ENCODE results near the gene MST1R. TPM values are rescaled to one million over a fixed set of nuclear protein-coding genes. Genes with fewer than 3 reads are reported as not detected.

Gene MST1R
- total and polyA plus RNA-seq, 2 of the 4 experiments (the other 2 are of a cell fraction) = under 0.01 to 0.14 TPM

DNA sequence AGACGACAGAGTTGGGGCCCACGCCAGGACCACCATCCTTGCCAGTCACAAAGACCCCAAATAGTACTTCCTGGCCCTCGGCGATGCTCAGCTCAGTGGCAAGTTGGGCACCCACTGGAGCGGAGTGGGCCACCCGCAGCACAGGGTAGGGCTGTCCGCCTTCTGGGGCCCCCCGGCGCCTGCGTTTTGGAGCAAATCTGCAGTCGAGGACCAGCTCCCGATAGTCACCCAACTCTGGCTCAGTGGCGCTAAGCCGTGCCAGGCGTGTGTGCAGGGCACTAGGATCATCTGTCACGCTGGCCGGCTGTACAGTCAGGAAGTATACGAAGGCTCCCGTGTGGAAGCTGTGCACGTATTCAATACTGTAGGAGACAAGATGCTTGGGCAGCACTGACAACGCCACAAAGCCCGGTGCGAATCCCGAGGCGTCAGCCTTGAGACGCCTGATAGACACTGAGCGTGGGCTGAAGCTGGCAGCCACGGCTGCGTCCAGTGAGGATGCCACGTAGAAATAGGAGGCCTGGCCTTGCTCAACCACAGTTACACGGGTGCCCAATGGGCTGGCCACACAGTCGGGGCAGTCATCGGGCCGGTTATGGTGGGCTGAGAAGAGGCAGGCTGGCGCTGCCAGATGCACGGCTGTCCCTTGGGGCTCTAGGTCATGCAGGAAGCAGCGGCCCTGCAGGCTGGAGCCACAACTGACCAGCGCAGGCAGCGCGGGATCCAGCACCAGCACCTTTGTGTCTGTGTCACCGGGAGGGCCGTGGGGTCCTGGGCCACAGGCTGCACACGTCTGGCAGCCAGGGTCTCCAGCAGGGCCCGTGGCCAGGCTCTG lies 945 bp downstream of the MST1R start (continued):
- no peak for TF ChIP-seq RAD21 (IDR thresholded peaks at IDR 0.05; ENCODE audit: low read length)

DNA sequence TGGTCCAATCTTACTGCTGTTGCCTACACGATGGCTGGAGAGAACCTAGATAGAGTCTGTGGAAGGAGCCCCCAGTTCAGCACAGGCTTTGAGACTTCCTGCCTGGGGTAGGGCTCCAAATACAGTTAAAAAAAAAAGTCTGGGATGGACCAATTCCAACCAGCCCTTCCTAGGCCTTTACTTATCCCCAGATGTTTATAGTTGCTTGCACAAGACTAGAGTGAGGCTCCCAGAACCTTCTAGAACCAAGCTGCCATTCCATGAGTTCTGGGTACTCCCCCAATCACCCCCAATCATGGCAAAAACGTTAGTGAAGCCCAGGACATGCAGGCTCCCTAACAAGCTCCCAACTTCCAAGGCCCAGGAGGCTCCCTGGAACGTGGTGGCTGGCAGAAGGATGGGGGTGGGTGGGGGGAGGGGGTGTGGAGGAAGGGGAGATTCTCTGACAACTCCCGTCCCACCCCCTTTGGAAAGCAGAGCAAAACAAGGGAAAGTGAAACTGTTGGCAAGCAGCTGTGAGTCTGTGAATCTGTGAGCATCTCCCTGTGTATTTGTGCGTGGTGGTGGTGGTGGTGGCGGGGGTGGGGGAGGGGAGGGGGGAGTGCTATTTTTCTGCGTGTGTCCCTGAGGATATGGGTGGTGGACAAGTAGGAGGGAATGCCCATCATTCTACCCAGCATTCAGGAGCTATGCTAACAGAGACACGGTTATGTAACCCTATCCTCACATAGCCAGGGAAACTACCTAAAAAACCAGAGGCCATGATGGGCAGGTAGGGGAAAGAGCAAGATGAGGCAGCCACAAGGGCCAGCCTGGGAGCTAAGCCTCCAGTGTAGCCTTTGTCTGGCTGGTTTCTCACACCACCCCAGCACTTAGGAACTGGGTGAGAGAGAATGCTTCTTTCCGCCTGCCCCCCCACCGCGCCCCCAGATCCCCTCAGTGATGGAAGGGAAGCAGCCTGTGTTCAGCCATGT lies 2.0 kb downstream of the MST1R start:
- Histone ChIP-seq H3K79me1 (ENCODE audit: low read depth in 1 of 2, low read length in 2 of 2) (no peaks in the 10 kb centered on the region), H3K4me2 (ENCODE audit: low read depth, low read length) (no peak overlapping the region; the same call in 1 of the 2 replicates)
- BruUV-seq (replicated peaks) = no TSS peak
- TF ChIP-seq RFX5 (IDR thresholded peaks at IDR 0.05; ENCODE audit: low read depth, low read length) (no peak), MAFK (IDR thresholded peaks at IDR 0.05; ENCODE audit: low read depth, low read length) (no peak), BHLHE40 (IDR thresholded peaks at IDR 0.05; ENCODE audit: low read depth, low read length) (no peak), POLR2A (IDR thresholded peaks at IDR 0.05; ENCODE audit: low read depth, low read length) (no peak), FOS (IDR thresholded peaks at IDR 0.05; ENCODE audit: low read depth, low read length) (no peak), NFE2L2 (IDR thresholded peaks at IDR 0.05; ENCODE audit: low read depth, low read length) (no peak), MAZ (IDR thresholded peaks at IDR 0.05; ENCODE audit: borderline replicate concordance, low read depth, low read length) (no peak), CHD1 (IDR thresholded peaks at IDR 0.05; ENCODE audit: low read depth, low read length) (no peak), SMC3 (IDR thresholded peaks at IDR 0.05; ENCODE audit: low read depth, low read length) (no peak)
- TF ChIP-seq, protein P1, sequence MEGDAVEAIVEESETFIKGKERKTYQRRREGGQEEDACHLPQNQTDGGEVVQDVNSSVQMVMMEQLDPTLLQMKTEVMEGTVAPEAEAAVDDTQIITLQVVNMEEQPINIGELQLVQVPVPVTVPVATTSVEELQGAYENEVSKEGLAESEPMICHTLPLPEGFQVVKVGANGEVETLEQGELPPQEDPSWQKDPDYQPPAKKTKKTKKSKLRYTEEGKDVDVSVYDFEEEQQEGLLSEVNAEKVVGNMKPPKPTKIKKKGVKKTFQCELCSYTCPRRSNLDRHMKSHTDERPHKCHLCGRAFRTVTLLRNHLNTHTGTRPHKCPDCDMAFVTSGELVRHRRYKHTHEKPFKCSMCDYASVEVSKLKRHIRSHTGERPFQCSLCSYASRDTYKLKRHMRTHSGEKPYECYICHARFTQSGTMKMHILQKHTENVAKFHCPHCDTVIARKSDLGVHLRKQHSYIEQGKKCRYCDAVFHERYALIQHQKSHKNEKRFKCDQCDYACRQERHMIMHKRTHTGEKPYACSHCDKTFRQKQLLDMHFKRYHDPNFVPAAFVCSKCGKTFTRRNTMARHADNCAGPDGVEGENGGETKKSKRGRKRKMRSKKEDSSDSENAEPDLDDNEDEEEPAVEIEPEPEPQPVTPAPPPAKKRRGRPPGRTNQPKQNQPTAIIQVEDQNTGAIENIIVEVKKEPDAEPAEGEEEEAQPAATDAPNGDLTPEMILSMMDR (conservative IDR thresholded peaks at IDR 0.05; ENCODE audit: low read depth, low read length) = no peak
- TF ChIP-seq, protein P2, sequence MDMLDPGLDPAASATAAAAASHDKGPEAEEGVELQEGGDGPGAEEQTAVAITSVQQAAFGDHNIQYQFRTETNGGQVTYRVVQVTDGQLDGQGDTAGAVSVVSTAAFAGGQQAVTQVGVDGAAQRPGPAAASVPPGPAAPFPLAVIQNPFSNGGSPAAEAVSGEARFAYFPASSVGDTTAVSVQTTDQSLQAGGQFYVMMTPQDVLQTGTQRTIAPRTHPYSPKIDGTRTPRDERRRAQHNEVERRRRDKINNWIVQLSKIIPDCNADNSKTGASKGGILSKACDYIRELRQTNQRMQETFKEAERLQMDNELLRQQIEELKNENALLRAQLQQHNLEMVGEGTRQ (IDR thresholded peaks at IDR 0.05; ENCODE audit: low read depth, low read length) = no peak

More for the DNA sequence above, 2.0 kb downstream of the MST1R start:
- no peak overlapping the region for H2AK9ac ChIP-seq (replicated peaks; ENCODE audit: low read depth, low read length, poor library complexity)
- H3K56ac ChIP-seq (ENCODE audit: extremely low read depth, insufficient read depth, low read length) = no peak overlapping the region
- H2BK15ac ChIP-seq (ENCODE audit: low read depth, low read length) = no peak overlapping the region
- DNase-seq (peak; percentile 23), ATAC-seq (ENCODE audit: low read depth) (peak; percentile 7; the same call in 1 of the 2 replicates)
- H3K18ac ChIP-seq (ENCODE audit: low read depth, low read length) = no peak overlapping the region
- no peak overlapping the region for H2BK120ac ChIP-seq (ENCODE audit: low read depth, low read length)
- H4K20me1 ChIP-seq (ENCODE audit: insufficient read depth, low read length) = no peaks in the 10 kb centered on the region
- WGBS, 2 experiments (ENCODE audit: extremely low coverage in 2 of 2, insufficient read length in 1 of 2) = no CpG with 5 or more reads among the region's 11 CpGs
- H2BK5ac ChIP-seq (ENCODE audit: low read depth, low read length, poor library complexity, severe bottlenecking) = no peak overlapping the region
- H2BK20ac ChIP-seq (ENCODE audit: low read depth, low read length) = no peak overlapping the region
- no peak overlapping the region for H3K4me3 ChIP-seq (ENCODE audit: insufficient read depth, low read depth, low read length)
- dilution Hi-C loops (cut with HindIII; ENCODE audit: low sequenced_read_pairs, unreplicated experiment) (no loop called here), intact Hi-C loops (cut with micrococcal nuclease) (no loop called here), in situ Hi-C loops (cut with MboI; ENCODE audit: low sequenced_read_pairs) (no loop called here)
- ChIA-PET CTCF (interaction anchor here (0.7 to 1.5 kb wide), 3 partner anchors 19 to 63 kb away, joined by 3 to 9 read pairs (median 7); partner anchors contain the start of gene MON1A), POLR2A (ENCODE audit: unreplicated experiment) (no interaction called here)
- H3K23ac ChIP-seq (ENCODE audit: low read depth, low read length) = no peak overlapping the region
- H3K27ac ChIP-seq (ENCODE audit: insufficient read depth, low read length) = no peak overlapping the region
- no peak overlapping the region for H4K91ac ChIP-seq (ENCODE audit: insufficient read depth, low read depth, low read length)
- peaks cover 14% of the 10 kb centered on the region for H3K4me1 ChIP-seq (ENCODE audit: control insufficient read depth, insufficient read depth, low read length)
- H3K9ac ChIP-seq (ENCODE audit: low read depth, low read length) = no peak overlapping the region
- H3K4ac ChIP-seq (ENCODE audit: low read depth, low read length) = no peak overlapping the region
- H4K8ac ChIP-seq (ENCODE audit: low read depth in 2 of 2, low read length in 2 of 2) = 0 out of 4 replicates have a peak overlapping the region, but pooled peaks of 1 of the 2 experiments have one; percentile 19
- 0 out of 2 replicates have a peak overlapping the region, but pooled peaks have one; percentile 21 for H3K14ac ChIP-seq (replicated peaks; ENCODE audit: low read depth, low read length)
- no peak overlapping the region for H2AK5ac ChIP-seq (ENCODE audit: low read depth, low read length)
- no peaks in the 10 kb centered on the region for H3K27me3 ChIP-seq (ENCODE audit: control insufficient read depth, insufficient read depth, low read length)
- no peaks in the 10 kb centered on the region for H3K36me3 ChIP-seq (ENCODE audit: control insufficient read depth, insufficient read depth, low read length)
- peak overlapping the region; percentile 13 for H2AFZ ChIP-seq (replicated peaks; ENCODE audit: low read length, poor library complexity)
- H4K5ac ChIP-seq (ENCODE audit: low read depth, low read length) = no peak overlapping the region; the same call in 1 of the 2 replicates
- no peaks in the 10 kb centered on the region for H3K9me3 ChIP-seq (ENCODE audit: control insufficient read depth, insufficient read depth, low read length)
- H3K9me1 ChIP-seq (ENCODE audit: insufficient read depth, low read length) = peaks cover 2% of the 10 kb centered on the region; the same call in 1 of the 2 replicates
